ENCODE data around the gene CHKA. TPM values are rescaled to one million over a fixed set of nuclear protein-coding genes. Genes with fewer than 3 reads are reported as not detected.

Gene CHKA
- total RNA-seq, 2 donors from 2014 or later: 56.1 to 75.9 TPM

DNA sequence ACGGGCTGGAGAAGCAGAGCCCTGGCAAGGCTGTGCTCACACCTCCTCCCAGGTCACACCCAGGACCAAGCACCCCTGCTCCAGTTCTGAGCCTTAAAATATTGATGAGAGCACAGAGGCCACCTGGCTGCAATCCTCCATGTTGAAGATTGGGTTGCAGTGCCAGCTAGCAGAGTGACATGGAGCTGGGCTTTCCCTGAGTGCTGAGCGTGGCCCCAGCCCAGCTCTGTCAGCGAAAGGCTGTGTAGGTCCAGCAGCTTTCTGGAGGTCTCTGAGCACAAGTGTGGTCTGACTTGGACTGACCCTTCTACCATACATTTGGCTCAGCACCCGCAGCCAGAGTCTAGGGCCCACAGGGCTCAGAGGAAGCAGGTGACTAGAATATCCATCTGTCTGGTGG is 4.0 kb upstream of the CHKA start:
- Histone ChIP-seq H3K36me3 (ENCODE audit: control insufficient read depth, insufficient read depth, low read length) (no peaks in the 10 kb centered on the region), H3K4me3 (ENCODE audit: low read length) (no peak overlapping the region), H3K27ac (ENCODE audit: low read depth, low read length) (no peak overlapping the region), H3K27me3 (ENCODE audit: control insufficient read depth, insufficient read depth, low read length, poor library complexity, severe bottlenecking) (no peaks in the 10 kb centered on the region), H3K4me1 (ENCODE audit: control insufficient read depth, insufficient read depth, low read length) (peaks cover 5% of the 10 kb centered on the region), H3K9ac (ENCODE audit: extremely low read depth, low read length, poor library complexity, severe bottlenecking) (no peak overlapping the region), H3K9me3 (ENCODE audit: control insufficient read depth, low read length) (peaks cover 15% of the 10 kb centered on the region)
- Mint-ChIP-seq H3K27me3 (ENCODE audit: insufficient read depth) (no peaks in the 10 kb centered on the region), H3K36me3 (ENCODE audit: low read depth) (no peaks in the 10 kb centered on the region), H3K27ac (no peak overlapping the region), H3K4me1 (peaks cover 43% of the 10 kb centered on the region), H3K9me3 (peaks cover 15% of the 10 kb centered on the region), H3K4me3 (no peak overlapping the region)
- no peak for DNase-seq
- WGBS, 2 experiments (ENCODE audit: insufficient coverage in 1 of 2, insufficient read length in 1 of 2): 83 to 100% methylated on average over 2 to 4 of the region's 4 CpGs
- no peak for TF ChIP-seq CTCF (conservative IDR thresholded peaks at IDR 0.05)

- Mint-ChIP-seq H3K27me3 (ENCODE audit: insufficient read depth) (no peaks in the 10 kb centered on the region), H3K4me1 (peaks cover 46% of the 10 kb centered on the region)
- WGBS, 2 experiments (ENCODE audit: insufficient coverage in 1 of 2, insufficient read length in 1 of 2): 91 to 94% methylated on average over 8 to 9 of the region's 9 CpGs
These were observed 1.9 kb upstream of the CHKA start for GRCh38 chr11:68122936-68123539.

DNA sequence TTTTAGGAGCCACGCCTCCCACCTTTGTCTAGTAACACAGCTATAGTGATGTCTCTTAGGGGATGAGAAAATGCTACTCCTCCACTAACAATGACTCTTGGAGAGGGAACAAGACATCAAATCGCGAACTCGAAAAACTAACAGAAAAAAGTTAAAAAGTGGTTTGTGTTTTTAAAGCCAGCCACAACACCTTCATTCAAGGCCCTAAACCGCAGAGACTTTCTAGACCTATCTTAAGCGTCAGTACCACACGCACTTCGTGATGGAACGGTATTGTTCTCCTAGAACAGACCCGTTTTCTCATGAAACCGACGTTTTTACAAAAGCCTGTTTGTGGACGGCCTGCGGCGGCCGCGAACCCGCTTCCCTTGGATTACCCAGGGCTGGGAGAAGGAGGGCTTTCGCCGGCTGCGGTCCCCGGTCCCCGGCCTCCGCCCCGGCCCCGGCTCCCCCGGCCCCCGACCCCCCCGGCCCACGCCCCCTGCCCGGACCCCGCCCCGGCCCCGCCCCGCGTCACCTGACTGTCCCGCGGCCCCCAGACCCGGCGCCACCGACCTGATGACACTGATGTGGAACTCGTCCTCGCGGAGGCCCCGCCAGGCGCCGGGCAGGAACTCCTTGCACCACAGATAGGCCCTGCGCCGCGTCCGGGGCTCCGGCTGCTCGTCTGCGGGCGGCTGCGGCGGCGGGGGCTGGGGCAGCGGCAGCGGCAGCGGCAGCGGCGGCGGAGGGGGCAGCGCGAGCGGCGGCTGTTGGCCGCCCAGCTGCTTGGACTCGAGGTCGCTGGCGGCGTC is 718 bp downstream of the CHKA start:
- peak overlapping the region; percentile 94 for H3K27ac Mint-ChIP-seq
- no peak for TF ChIP-seq CTCF (conservative IDR thresholded peaks at IDR 0.05)
- DNase-seq: peak; percentile 84
- H3K9me3 Mint-ChIP-seq: no peaks in the 10 kb centered on the region
- no peaks in the 10 kb centered on the region for H3K27me3 ChIP-seq (ENCODE audit: control insufficient read depth, insufficient read depth, low read length, poor library complexity, severe bottlenecking)
- H3K27me3 Mint-ChIP-seq (ENCODE audit: insufficient read depth): no peaks in the 10 kb centered on the region
- peak overlapping the region; percentile 92 for H3K4me3 ChIP-seq (ENCODE audit: low read length)
- H3K4me1 ChIP-seq (ENCODE audit: control insufficient read depth, insufficient read depth, low read length): peaks cover 3% of the 10 kb centered on the region
- WGBS, 2 experiments (ENCODE audit: insufficient coverage in 1 of 2, insufficient read length in 1 of 2): 0% methylated on average over 26 to 69 of the region's 73 CpGs
- peaks cover 13% of the 10 kb centered on the region for H3K36me3 Mint-ChIP-seq (ENCODE audit: low read depth)
- peak overlapping the region; percentile 66 for H3K9ac ChIP-seq (ENCODE audit: extremely low read depth, low read length, poor library complexity, severe bottlenecking)
- peak overlapping the region; percentile 78 for H3K4me3 Mint-ChIP-seq
- H3K9me3 ChIP-seq (ENCODE audit: control insufficient read depth, low read length): no peaks in the 10 kb centered on the region
- H3K36me3 ChIP-seq (ENCODE audit: control insufficient read depth, insufficient read depth, low read length): peaks cover 9% of the 10 kb centered on the region
- peaks cover 43% of the 10 kb centered on the region for H3K4me1 Mint-ChIP-seq
- peak overlapping the region; percentile 80 for H3K27ac ChIP-seq (ENCODE audit: low read depth, low read length)

More at GRCh38 chr11:68122936-68123539, 1.9 kb upstream of the CHKA start:
- Mint-ChIP-seq H3K27ac (peak overlapping the region; percentile 85), H3K36me3 (ENCODE audit: low read depth) (peaks cover 8% of the 10 kb centered on the region), H3K4me3 (no peak overlapping the region), H3K9me3 (no peaks in the 10 kb centered on the region)
- Histone ChIP-seq H3K36me3 (ENCODE audit: control insufficient read depth, insufficient read depth, low read length) (no peaks in the 10 kb centered on the region), H3K4me1 (ENCODE audit: control insufficient read depth, insufficient read depth, low read length) (peaks cover 5% of the 10 kb centered on the region), H3K27me3 (ENCODE audit: control insufficient read depth, insufficient read depth, low read length, poor library complexity, severe bottlenecking) (no peaks in the 10 kb centered on the region), H3K27ac (ENCODE audit: low read depth, low read length) (no peak overlapping the region), H3K4me3 (ENCODE audit: low read length) (no peak overlapping the region), H3K9me3 (ENCODE audit: control insufficient read depth, low read length) (no peaks in the 10 kb centered on the region), H3K9ac (ENCODE audit: extremely low read depth, low read length, poor library complexity, severe bottlenecking) (no peak overlapping the region)
- peak; percentile 71 for DNase-seq
- no peak for TF ChIP-seq CTCF (conservative IDR thresholded peaks at IDR 0.05)
